ENCODE measurements around the gene CSRNP3. TPM values are rescaled to one million over a fixed set of nuclear protein-coding genes. Genes with fewer than 3 reads are reported as not detected.

The CSRNP3 gene
- total RNA-seq, 4 donors from 2014 or later: 1.3 to 5.5 (median 2.6) TPM

- Histone ChIP-seq H3K36me3 (no peaks in the 10 kb centered on the region), H3K4me3 (no peak overlapping the region), H3K4me1 (peaks cover 0 to 9% (median 0%) of the 10 kb centered on the region in 4 donors), H3K27ac (no peak overlapping the region), H3K9me3 (no peaks in the 10 kb centered on the region), H3K27me3 (no peaks in the 10 kb centered on the region)
- TF ChIP-seq, protein P1, sequence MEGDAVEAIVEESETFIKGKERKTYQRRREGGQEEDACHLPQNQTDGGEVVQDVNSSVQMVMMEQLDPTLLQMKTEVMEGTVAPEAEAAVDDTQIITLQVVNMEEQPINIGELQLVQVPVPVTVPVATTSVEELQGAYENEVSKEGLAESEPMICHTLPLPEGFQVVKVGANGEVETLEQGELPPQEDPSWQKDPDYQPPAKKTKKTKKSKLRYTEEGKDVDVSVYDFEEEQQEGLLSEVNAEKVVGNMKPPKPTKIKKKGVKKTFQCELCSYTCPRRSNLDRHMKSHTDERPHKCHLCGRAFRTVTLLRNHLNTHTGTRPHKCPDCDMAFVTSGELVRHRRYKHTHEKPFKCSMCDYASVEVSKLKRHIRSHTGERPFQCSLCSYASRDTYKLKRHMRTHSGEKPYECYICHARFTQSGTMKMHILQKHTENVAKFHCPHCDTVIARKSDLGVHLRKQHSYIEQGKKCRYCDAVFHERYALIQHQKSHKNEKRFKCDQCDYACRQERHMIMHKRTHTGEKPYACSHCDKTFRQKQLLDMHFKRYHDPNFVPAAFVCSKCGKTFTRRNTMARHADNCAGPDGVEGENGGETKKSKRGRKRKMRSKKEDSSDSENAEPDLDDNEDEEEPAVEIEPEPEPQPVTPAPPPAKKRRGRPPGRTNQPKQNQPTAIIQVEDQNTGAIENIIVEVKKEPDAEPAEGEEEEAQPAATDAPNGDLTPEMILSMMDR (IDR thresholded peaks at IDR 0.05): no peak
- TF ChIP-seq POLR2A (IDR thresholded peaks at IDR 0.05) (no peak), EP300 (IDR thresholded peaks at IDR 0.05) (no peak)
- WGBS, 2 donors: 92 to 94% methylated on average over 2 of the region's 2 CpGs
- no peak for DNase-seq (ENCODE audit: low spot score in 2 of 2)
Measured at GRCh38 chr2:165699946-165700345, 230.4 kb downstream of the CSRNP3 start.

DNA sequence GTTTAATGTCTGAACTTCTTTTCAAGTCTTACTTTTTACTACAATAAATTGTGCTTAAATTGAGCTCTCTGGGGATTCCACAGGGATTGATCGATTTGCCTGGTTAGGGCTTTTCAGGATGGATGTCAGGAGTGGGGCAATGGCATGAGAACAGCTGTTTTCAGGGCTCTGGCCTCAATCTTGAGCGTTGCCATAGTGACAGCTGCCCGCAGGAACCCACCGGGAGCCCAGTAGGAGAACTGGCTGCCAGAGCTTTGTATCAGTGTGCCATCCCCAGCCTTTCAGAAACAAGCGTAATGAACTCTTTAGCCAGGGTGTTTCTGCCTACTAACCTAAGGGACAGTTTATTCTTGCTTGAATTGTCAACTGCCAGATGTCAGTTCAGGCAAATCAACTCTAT lies 231.0 kb downstream of the CSRNP3 start:
- no peaks in the 10 kb centered on the region for H3K9me3 ChIP-seq
- peaks cover 0 to 9% (median 0%) of the 10 kb centered on the region in 4 donors for H3K4me1 ChIP-seq
- H3K4me3 ChIP-seq: no peak overlapping the region
- no peaks in the 10 kb centered on the region for H3K27me3 ChIP-seq
- H3K36me3 ChIP-seq: no peaks in the 10 kb centered on the region
- TF ChIP-seq POLR2A (IDR thresholded peaks at IDR 0.05) (no peak), EP300 (IDR thresholded peaks at IDR 0.05) (no peak)
- TF ChIP-seq, protein P1 (IDR thresholded peaks at IDR 0.05): no peak
- WGBS, 2 donors: 70 to 71% methylated on average over 5 of the region's 5 CpGs
- DNase-seq (ENCODE audit: low spot score in 2 of 2): no peak
- no peak overlapping the region for H3K27ac ChIP-seq

GRCh38 chr2:165701147-165701546 lies 231.6 kb downstream of the CSRNP3 start:
- Histone ChIP-seq H3K27ac (no peak overlapping the region), H3K27me3 (no peaks in the 10 kb centered on the region), H3K4me3 (no peak overlapping the region), H3K9me3 (no peaks in the 10 kb centered on the region), H3K4me1 (peaks cover 0 to 9% (median 0%) of the 10 kb centered on the region in 4 donors), H3K36me3 (no peaks in the 10 kb centered on the region)
- TF ChIP-seq, protein P1 (IDR thresholded peaks at IDR 0.05): no peak
- TF ChIP-seq POLR2A (IDR thresholded peaks at IDR 0.05): no peak
- no peak for TF ChIP-seq EP300 (IDR thresholded peaks at IDR 0.05)
- 81 to 88% methylated on average over 6 of the region's 6 CpGs for WGBS, 2 donors
- no peak for DNase-seq (ENCODE audit: low spot score in 2 of 2)

DNA sequence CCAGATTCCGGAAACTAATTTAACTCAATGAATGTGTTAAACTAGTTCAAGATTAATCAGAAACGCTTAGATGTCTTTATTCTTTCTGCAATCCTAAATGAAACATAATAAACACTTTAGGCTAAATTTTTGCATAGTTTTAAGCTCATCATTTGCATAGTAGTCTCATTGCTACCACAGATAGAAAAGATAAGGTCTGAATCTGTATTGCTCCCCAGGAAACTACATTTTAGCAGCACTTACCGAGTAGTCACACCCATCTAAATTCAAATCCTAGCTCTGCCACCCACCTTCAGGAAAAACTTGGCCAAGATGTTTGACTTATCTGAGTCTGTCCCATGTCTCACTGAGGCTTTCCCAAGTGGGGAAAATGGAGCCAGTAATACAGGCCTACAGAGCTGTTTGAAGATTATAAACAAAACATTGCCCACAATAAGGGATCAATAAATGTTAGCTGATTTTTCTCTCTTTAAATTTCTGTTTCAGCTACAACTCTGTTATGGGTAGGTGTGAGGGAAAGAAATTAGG lies 237.5 kb downstream of the CSRNP3 start:
- Histone ChIP-seq H3K27me3 (no peaks in the 10 kb centered on the region), H3K9me3 (peaks cover 0 to under 1% (median 0%) of the 10 kb centered on the region in 4 donors), H3K4me1 (no peaks in the 10 kb centered on the region), H3K27ac (no peak overlapping the region), H3K4me3 (no peak overlapping the region), H3K36me3 (no peaks in the 10 kb centered on the region)
- no peak for TF ChIP-seq POLR2A (IDR thresholded peaks at IDR 0.05)
- TF ChIP-seq, protein P1 (IDR thresholded peaks at IDR 0.05): no peak
- no peak for TF ChIP-seq EP300 (IDR thresholded peaks at IDR 0.05)
- WGBS, 2 donors: 80 to 83% methylated on average over 3 of the region's 3 CpGs
- no peak for DNase-seq (ENCODE audit: low spot score in 2 of 2)

GRCh38 chr2:165716091-165716490 lies 246.6 kb downstream of the CSRNP3 start:
- H3K9me3 ChIP-seq: peaks cover 0 to 7% (median 0%) of the 10 kb centered on the region in 4 donors
- WGBS, 2 donors: 44 to 47% methylated on average over 1 of the region's 1 CpG
- H3K36me3 ChIP-seq: no peaks in the 10 kb centered on the region
- no peaks in the 10 kb centered on the region for H3K27me3 ChIP-seq
- no peak overlapping the region for H3K27ac ChIP-seq
- no peak for DNase-seq (ENCODE audit: low spot score in 2 of 2)
- no peak overlapping the region for H3K4me3 ChIP-seq
- TF ChIP-seq POLR2A (IDR thresholded peaks at IDR 0.05) (no peak), EP300 (IDR thresholded peaks at IDR 0.05) (no peak)
- TF ChIP-seq, protein P1 (IDR thresholded peaks at IDR 0.05): no peak
- H3K4me1 ChIP-seq: no peaks in the 10 kb centered on the region

All from tibial nerve (tissue), 4 donors.